ENCODE results near the gene FBH1. TPM values are rescaled to one million over a fixed set of nuclear protein-coding genes. Genes with fewer than 3 reads are reported as not detected.

FBH1 gene
- total RNA-seq, 1 donor from 2014 or later = 87.4 TPM

DNA sequence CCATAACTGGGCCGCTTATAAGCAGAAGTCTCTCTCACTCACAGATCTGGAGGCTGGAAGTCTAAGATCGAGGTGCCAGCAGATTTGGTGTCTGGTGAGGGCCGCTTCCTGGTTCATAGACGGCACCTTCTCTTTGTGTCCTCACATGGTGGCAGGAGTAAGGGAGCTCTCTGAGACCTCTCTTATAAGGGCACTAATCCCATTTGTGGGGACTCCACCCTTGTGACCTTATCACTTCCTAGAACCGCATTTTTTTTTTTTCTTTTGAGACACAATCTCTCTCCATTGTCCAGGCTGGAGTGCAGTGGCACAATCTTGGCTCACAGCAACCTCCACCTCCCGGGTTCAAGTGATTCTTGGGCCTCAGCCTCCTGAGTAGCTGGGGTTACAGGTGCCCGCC lies 8.1 kb downstream of the FBH1 start:
- H3K4me1 Mint-ChIP-seq (ENCODE audit: low read depth) = peaks cover 3% of the 10 kb centered on the region
- no peaks in the 10 kb centered on the region for H3K27me3 Mint-ChIP-seq
- peaks cover 27% of the 10 kb centered on the region for H3K36me3 Mint-ChIP-seq (ENCODE audit: insufficient read depth)
- TF ChIP-seq, protein P1, sequence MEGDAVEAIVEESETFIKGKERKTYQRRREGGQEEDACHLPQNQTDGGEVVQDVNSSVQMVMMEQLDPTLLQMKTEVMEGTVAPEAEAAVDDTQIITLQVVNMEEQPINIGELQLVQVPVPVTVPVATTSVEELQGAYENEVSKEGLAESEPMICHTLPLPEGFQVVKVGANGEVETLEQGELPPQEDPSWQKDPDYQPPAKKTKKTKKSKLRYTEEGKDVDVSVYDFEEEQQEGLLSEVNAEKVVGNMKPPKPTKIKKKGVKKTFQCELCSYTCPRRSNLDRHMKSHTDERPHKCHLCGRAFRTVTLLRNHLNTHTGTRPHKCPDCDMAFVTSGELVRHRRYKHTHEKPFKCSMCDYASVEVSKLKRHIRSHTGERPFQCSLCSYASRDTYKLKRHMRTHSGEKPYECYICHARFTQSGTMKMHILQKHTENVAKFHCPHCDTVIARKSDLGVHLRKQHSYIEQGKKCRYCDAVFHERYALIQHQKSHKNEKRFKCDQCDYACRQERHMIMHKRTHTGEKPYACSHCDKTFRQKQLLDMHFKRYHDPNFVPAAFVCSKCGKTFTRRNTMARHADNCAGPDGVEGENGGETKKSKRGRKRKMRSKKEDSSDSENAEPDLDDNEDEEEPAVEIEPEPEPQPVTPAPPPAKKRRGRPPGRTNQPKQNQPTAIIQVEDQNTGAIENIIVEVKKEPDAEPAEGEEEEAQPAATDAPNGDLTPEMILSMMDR (IDR thresholded peaks at IDR 0.05; ENCODE audit: unreplicated experiment) = no peak
- H3K27ac Mint-ChIP-seq = no peak overlapping the region
- no peak overlapping the region for H3K4me3 Mint-ChIP-seq (ENCODE audit: low read depth)
- H3K9me3 Mint-ChIP-seq (ENCODE audit: low read depth) = peaks cover 7% of the 10 kb centered on the region
- DNase-seq (ENCODE audit: low spot score, unreplicated experiment) = no peak

DNA sequence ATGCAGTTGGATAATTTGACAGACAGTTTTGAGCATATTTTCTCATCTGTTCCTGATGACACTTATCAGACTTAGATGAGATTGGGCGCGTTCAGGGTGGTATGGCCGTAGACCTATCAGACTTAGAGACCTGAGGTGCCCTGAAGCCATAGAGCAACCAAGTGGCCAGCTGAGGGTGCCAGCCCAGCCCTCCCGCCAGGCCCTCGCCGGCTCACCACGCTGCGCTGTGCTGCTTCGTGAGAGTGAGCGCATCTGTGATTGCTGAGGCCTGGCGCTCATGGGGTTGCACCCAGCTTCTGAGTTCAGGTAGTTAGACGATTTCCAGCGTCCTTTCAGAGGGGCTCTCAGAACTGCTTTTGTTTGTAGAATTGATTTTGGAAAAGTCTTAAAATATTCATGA lies 10.2 kb downstream of the FBH1 start:
- Mint-ChIP-seq H3K27ac (no peak overlapping the region), H3K36me3 (ENCODE audit: insufficient read depth) (peaks cover 28% of the 10 kb centered on the region), H3K9me3 (ENCODE audit: low read depth) (peaks cover 7% of the 10 kb centered on the region)

DNA sequence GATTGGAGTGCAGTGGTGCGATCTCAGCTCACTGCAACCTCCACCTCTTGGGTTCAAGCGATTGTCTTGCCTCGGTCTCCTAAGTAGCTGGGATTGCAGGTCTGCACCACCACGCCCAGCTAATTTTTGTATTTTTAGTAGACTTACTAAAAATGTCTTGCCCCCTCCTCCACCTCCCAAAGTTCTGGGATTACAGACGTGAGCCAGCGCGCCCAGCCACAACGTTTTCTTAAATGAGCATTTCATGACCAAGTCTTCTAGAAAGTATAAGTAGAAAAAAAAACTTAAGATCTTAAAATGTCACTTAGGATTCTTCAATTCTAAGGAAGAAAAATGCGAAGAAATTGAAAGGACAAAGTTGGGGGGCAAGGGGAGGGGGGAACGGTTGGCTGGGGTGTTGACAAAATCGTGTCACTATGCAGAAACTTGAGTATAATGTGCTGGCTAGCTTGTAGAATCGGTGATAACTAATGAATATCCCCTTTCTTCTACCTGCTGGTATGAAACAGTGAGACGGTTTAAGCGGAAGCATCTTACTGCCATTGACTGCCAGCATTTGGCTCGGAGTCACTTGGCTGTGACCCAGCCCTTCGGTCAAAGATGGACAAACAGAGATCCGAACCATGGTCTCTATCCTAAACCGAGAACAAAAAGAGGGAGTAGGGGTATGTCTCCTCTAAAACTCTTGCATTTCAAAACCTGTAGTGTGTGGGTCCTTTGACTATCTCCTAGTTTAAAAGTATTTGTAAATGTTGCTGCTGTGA lies 12.7 kb downstream of the FBH1 start:
- Mint-ChIP-seq H3K4me3 (ENCODE audit: low read depth) (no peak overlapping the region), H3K4me1 (ENCODE audit: low read depth) (no peaks in the 10 kb centered on the region), H3K36me3 (ENCODE audit: insufficient read depth) (peaks cover 22% of the 10 kb centered on the region), H3K27me3 (no peaks in the 10 kb centered on the region), H3K9me3 (ENCODE audit: low read depth) (peaks cover 4% of the 10 kb centered on the region), H3K27ac (no peak overlapping the region)
- TF ChIP-seq, protein P1 (IDR thresholded peaks at IDR 0.05; ENCODE audit: unreplicated experiment) = no peak
- no peak for DNase-seq (ENCODE audit: low spot score, unreplicated experiment)

More for the DNA sequence above, 10.2 kb downstream of the FBH1 start:
- H3K27me3 Mint-ChIP-seq = no peaks in the 10 kb centered on the region
- TF ChIP-seq, protein P1 (IDR thresholded peaks at IDR 0.05; ENCODE audit: unreplicated experiment) = no peak
- no peak for DNase-seq (ENCODE audit: low spot score, unreplicated experiment)
- no peak overlapping the region for H3K4me3 Mint-ChIP-seq (ENCODE audit: low read depth)
- no peaks in the 10 kb centered on the region for H3K4me1 Mint-ChIP-seq (ENCODE audit: low read depth)

DNA sequence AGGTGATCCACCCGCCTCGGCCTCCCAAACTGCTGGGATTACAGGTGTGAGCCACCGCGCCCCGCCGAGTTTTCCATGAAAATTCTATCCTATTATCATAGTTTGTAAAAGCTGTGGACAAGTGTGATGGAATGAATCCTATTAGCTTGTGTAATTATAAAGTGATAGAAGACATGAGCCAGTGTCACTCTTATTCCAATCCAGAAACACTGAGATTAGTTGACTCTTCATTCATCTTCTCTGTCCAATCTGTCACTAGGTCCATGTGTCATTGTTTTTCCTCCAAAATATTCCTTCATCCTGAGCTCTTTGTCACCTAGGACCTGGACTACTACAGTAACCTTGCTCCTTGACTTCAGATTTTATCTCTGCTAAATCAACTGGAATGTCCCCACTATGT lies 13.5 kb downstream of the FBH1 start:
- peak overlapping the region; percentile 71 for H3K27ac Mint-ChIP-seq
- no peak for DNase-seq (ENCODE audit: low spot score, unreplicated experiment)
- TF ChIP-seq, protein P1 (IDR thresholded peaks at IDR 0.05; ENCODE audit: unreplicated experiment) = no peak
- H3K4me3 Mint-ChIP-seq (ENCODE audit: low read depth) = no peak overlapping the region
- H3K4me1 Mint-ChIP-seq (ENCODE audit: low read depth) = peaks cover 2% of the 10 kb centered on the region
- peaks cover 20% of the 10 kb centered on the region for H3K36me3 Mint-ChIP-seq (ENCODE audit: insufficient read depth)
- no peaks in the 10 kb centered on the region for H3K9me3 Mint-ChIP-seq (ENCODE audit: low read depth)
- H3K27me3 Mint-ChIP-seq = no peaks in the 10 kb centered on the region

DNA sequence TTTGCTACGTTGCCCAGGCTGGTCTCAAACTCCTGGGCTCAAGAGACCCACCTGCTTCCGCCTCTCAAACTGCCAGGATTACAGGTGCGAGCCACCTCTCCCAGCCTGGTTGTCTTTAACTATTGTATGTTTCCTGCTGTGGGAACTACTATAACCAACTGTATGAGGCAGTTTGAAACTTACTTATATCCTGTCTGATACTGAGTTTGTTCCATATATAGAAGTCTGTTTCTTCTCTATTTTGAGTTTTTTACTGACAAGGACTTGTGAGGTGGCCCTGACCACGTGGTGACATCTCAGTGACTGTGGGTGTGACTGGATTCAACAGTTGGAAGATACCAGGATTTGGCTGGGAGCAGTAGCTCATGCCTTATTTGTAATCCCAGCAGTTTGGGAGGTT lies 14.2 kb downstream of the FBH1 start:
- H3K4me1 Mint-ChIP-seq (ENCODE audit: low read depth) = peaks cover 2% of the 10 kb centered on the region
- no peak for DNase-seq (ENCODE audit: low spot score, unreplicated experiment)
- H3K9me3 Mint-ChIP-seq (ENCODE audit: low read depth) = no peaks in the 10 kb centered on the region
- peak overlapping the region; percentile 71 for H3K27ac Mint-ChIP-seq
- no peak overlapping the region for H3K4me3 Mint-ChIP-seq (ENCODE audit: low read depth)
- no peaks in the 10 kb centered on the region for H3K27me3 Mint-ChIP-seq
- H3K36me3 Mint-ChIP-seq (ENCODE audit: insufficient read depth) = peaks cover 23% of the 10 kb centered on the region
- TF ChIP-seq, protein P1 (IDR thresholded peaks at IDR 0.05; ENCODE audit: unreplicated experiment) = no peak

Measured in progenitor cell of endocrine pancreas (in vitro differentiated cells).